ENCODE data around the gene UMOD. TPM values are rescaled to one million over a fixed set of nuclear protein-coding genes. Genes with fewer than 3 reads are reported as not detected.
"Not testable (repeated sequence)": the region's sequence is repeated elsewhere in the genome, so short reads cannot be mapped to it uniquely, and the experiment has no call there.

Gene UMOD
- total RNA-seq, 1 donor from 2014 or later, result not detected

GRCh38 chr16:20322696-20323095 is 29.8 kb downstream of the UMOD start:
- Mint-ChIP-seq H3K36me3 (ENCODE audit: low read depth) (no peaks in the 10 kb centered on the region), H3K4me1 (ENCODE audit: low read depth) (no peaks in the 10 kb centered on the region), H3K27ac (ENCODE audit: unreplicated experiment) (no peak overlapping the region), H3K9me3 (ENCODE audit: low read depth) (no peaks in the 10 kb centered on the region), H3K27me3 (ENCODE audit: low read depth) (peaks cover 6% of the 10 kb centered on the region), H3K4me3 (ENCODE audit: unreplicated experiment) (no peak overlapping the region)
- no peak for DNase-seq (ENCODE audit: low spot score)
- no peak for TF ChIP-seq CTCF (IDR thresholded peaks at IDR 0.05)

- Mint-ChIP-seq H3K27me3 (ENCODE audit: low read depth) (peaks cover 8% of the 10 kb centered on the region), H3K4me3 (ENCODE audit: unreplicated experiment) (no peak overlapping the region)
- no peak for TF ChIP-seq CTCF (IDR thresholded peaks at IDR 0.05)
Measured at GRCh38 chr16:20321671-20322070, 30.8 kb downstream of the UMOD start.

GRCh38 chr16:20321051-20321450 is 31.5 kb downstream of the UMOD start:
- H3K27me3 Mint-ChIP-seq (ENCODE audit: low read depth); H3K36me3 Mint-ChIP-seq (ENCODE audit: low read depth); H3K9me3 Mint-ChIP-seq (ENCODE audit: low read depth); H3K4me1 Mint-ChIP-seq (ENCODE audit: low read depth); H3K27ac Mint-ChIP-seq (ENCODE audit: unreplicated experiment); H3K4me3 Mint-ChIP-seq (ENCODE audit: unreplicated experiment); DNase-seq (ENCODE audit: low spot score): not testable (repeated sequence)

More at GRCh38 chr16:20321671-20322070, 30.8 kb downstream of the UMOD start:
- H3K9me3 Mint-ChIP-seq (ENCODE audit: low read depth), result no peaks in the 10 kb centered on the region
- no peaks in the 10 kb centered on the region for H3K4me1 Mint-ChIP-seq (ENCODE audit: low read depth)
- H3K27ac Mint-ChIP-seq (ENCODE audit: unreplicated experiment), result no peak overlapping the region
- no peaks in the 10 kb centered on the region for H3K36me3 Mint-ChIP-seq (ENCODE audit: low read depth)
- no peak for DNase-seq (ENCODE audit: low spot score)

- H3K9me3 Mint-ChIP-seq (ENCODE audit: low read depth), result no peaks in the 10 kb centered on the region
- H3K27me3 Mint-ChIP-seq (ENCODE audit: low read depth), result peaks cover 8% of the 10 kb centered on the region
- H3K36me3 Mint-ChIP-seq (ENCODE audit: low read depth), result no peaks in the 10 kb centered on the region
- H3K27ac Mint-ChIP-seq (ENCODE audit: unreplicated experiment), result no peak overlapping the region
- DNase-seq (ENCODE audit: low spot score), result no peak
- H3K4me3 Mint-ChIP-seq (ENCODE audit: unreplicated experiment), result no peak overlapping the region
- no peaks in the 10 kb centered on the region for H3K4me1 Mint-ChIP-seq (ENCODE audit: low read depth)
- no peak for TF ChIP-seq CTCF (IDR thresholded peaks at IDR 0.05)
Measured at GRCh38 chr16:20320592-20320991, 31.9 kb downstream of the UMOD start.

GRCh38 chr16:20320178-20320577 is 32.3 kb downstream of the UMOD start:
- H3K27ac Mint-ChIP-seq (ENCODE audit: unreplicated experiment), result no peak overlapping the region
- no peak for DNase-seq (ENCODE audit: low spot score)
- no peak overlapping the region for H3K4me3 Mint-ChIP-seq (ENCODE audit: unreplicated experiment)
- no peak for TF ChIP-seq CTCF (IDR thresholded peaks at IDR 0.05)
- H3K36me3 Mint-ChIP-seq (ENCODE audit: low read depth), result no peaks in the 10 kb centered on the region
- H3K27me3 Mint-ChIP-seq (ENCODE audit: low read depth), result peaks cover 8% of the 10 kb centered on the region
- no peaks in the 10 kb centered on the region for H3K4me1 Mint-ChIP-seq (ENCODE audit: low read depth)
- H3K9me3 Mint-ChIP-seq (ENCODE audit: low read depth), result no peaks in the 10 kb centered on the region

DNA sequence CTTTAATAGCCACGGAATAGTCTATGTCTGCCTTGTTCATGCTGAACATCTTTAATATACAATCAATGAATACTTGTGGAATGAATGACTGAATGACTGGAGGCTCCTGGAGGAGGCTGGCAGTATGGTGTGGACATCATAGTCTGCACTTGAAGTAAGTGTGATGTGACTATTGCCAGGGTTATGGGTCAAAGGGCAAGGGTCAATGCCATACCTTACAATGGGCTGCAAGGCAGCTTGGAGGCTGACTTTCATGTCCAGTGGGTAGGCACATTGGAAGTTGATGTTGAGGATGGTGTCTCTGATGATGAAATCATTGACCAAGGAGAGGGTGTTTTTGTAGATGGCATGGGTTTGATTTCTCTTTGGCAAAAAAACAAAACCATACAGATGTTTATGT is 33.1 kb downstream of the UMOD start:
- Mint-ChIP-seq H3K27ac (ENCODE audit: unreplicated experiment) (no peak overlapping the region), H3K27me3 (ENCODE audit: low read depth) (peaks cover 8% of the 10 kb centered on the region), H3K4me3 (ENCODE audit: unreplicated experiment) (no peak overlapping the region), H3K9me3 (ENCODE audit: low read depth) (no peaks in the 10 kb centered on the region), H3K36me3 (ENCODE audit: low read depth) (no peaks in the 10 kb centered on the region), H3K4me1 (ENCODE audit: low read depth) (no peaks in the 10 kb centered on the region)
- TF ChIP-seq CTCF (IDR thresholded peaks at IDR 0.05), result no peak
- DNase-seq (ENCODE audit: low spot score), result no peak
